Neutrophil (primary cell): ENCODE data around the gene ABR.
"Not testable (repeated sequence)": the region's sequence is repeated elsewhere in the genome, so short reads cannot be mapped to it uniquely, and the experiment has no call there.

ENCODE experiments used
- H3K27ac ChIP-seq: fragments of 200-600 bp; sonication (generic); 2 replicates; pipeline ENCODE4 v1.5.1; 2016; ENCODE audit warnings: mild to moderate bottlenecking, moderate library complexity
- H3K27me3 ChIP-seq: fragments of 200-600 bp; sonication (generic); 2 replicates; pipeline ENCODE4 v1.6.0; 2016; ENCODE audit warnings: mild to moderate bottlenecking
- H3K36me3 ChIP-seq: fragments of 200-600 bp; sonication (generic); 2 replicates; pipeline ENCODE4 v1.5.1; 2017
- H3K4me1 ChIP-seq, 2 experiments: fragments of 200-600 bp in 1 of 2; sonication (generic) in 1 of 2; 1 replicate in 1 of 2; 2 replicates in 1 of 2; pipeline versions ENCODE4 v1.5.1 to v1.6.1; 2013 to 2016; ENCODE audit warnings: low read depth in 1 of 2, low read length in 1 of 2, mild to moderate bottlenecking in 1 of 2, moderate library complexity in 1 of 2; ENCODE audit not compliant: control insufficient read depth in 1 of 2, insufficient read depth in 1 of 2
- H3K4me3 ChIP-seq, 2 experiments: fragments of 200-600 bp in 1 of 2; sonication (generic) in 1 of 2; 1 replicate in 1 of 2; 2 replicates in 1 of 2; pipeline ENCODE4 v1.5.1; 2013 to 2016; ENCODE audit warnings: low read depth in 1 of 2, low read length in 1 of 2, mild to moderate bottlenecking in 1 of 2, moderate library complexity in 1 of 2
- H3K9me3 ChIP-seq: fragments of 200-600 bp; sonication (generic); 2 replicates; pipeline ENCODE4 v1.5.1; 2016
- CTCF ChIP-seq: fragments of 200-600 bp; sonication (generic); IDR thresholded peaks from 2 replicates; pipeline ENCODE4 v1.5.1; 2016; ENCODE audit warnings: antibody characterized with exemption

Gene ABR

DNA sequence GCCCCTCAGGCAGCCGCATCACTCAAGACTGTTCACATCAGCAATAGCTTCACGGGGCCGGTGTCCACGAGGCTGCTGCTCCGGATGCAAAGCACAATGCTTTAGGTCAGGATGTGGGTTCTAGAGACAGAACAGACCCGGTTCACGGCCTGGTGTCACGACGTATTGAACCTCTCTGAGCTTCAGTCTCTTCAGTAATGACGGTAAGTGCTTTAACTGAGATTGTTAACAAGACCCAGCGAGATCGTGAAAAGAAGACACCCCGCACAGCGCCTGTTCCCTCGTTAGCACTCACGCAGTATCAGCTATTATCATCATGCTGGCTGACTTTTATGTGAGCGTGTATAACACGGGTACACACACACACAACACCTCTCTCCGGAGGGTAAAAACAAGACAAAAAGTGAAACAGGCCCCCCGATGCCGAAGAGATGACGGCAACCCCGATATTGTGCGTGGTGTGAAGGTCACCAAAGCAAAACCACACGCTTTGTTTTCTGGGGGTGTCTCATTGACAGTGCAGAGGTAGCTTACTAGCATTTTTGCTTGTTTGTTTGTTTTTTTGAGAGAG, 21.4 kb upstream of the ABR start:
- H3K4me1 ChIP-seq, result peaks cover 36% of the 10 kb centered on the region in 2 experiments
- no peaks in the 10 kb centered on the region for H3K36me3 ChIP-seq
- no peak for TF ChIP-seq CTCF
- no peak overlapping the region for H3K4me3 ChIP-seq
- peaks cover 4% of the 10 kb centered on the region for H3K27me3 ChIP-seq
- H3K27ac ChIP-seq, result no peak overlapping the region
- H3K9me3 ChIP-seq, result no peaks in the 10 kb centered on the region

DNA sequence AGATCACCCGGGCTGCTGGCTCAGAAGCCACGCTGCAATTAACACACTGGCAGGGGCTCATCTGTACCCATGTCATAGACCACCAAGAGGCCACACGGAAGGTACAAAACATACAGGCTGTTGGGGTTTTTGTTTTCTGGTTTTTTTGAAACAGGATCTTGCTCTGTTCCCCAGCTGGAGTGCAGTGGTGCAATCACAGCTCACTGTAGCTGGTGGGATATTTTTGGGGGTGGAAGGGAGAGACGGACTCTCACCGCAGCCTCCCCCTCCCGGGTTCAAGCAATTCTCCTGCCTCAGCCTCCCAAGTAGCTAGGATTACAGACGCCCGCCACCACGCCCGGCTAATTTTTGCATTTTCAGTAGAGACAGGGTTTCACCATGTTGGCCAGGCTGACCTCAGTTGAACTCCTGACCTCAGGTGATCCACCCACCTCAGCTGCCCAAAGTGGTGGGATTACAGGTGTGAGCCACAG, 19.5 kb upstream of the ABR start:
- H3K27ac ChIP-seq, result peak overlapping the region; percentile 27

GRCh38 chr17:1197781-1198490, 18.2 kb upstream of the ABR start:
- Histone ChIP-seq H3K27ac (peak overlapping the region; percentile 72), H3K4me1 (peaks cover 29 to 36% of the 10 kb centered on the region in 2 experiments), H3K4me3 (peak overlapping the region; percentile 6 to 15), H3K27me3 (no peaks in the 10 kb centered on the region), H3K9me3 (no peaks in the 10 kb centered on the region), H3K36me3 (no peaks in the 10 kb centered on the region)
- no peak for TF ChIP-seq CTCF

More for the DNA sequence above, 19.5 kb upstream of the ABR start:
- peaks cover 36% of the 10 kb centered on the region in 2 experiments for H3K4me1 ChIP-seq
- not testable (repeated sequence) for H3K36me3 ChIP-seq, H3K9me3 ChIP-seq, H3K4me3 ChIP-seq, H3K27me3 ChIP-seq

- no peak for TF ChIP-seq CTCF
- H3K27me3 ChIP-seq, result no peaks in the 10 kb centered on the region
- H3K4me1 ChIP-seq, result peaks cover 29 to 36% of the 10 kb centered on the region in 2 experiments
- peak overlapping the region in 1 of 2 experiments; percentile 8 for H3K4me3 ChIP-seq
- no peaks in the 10 kb centered on the region for H3K36me3 ChIP-seq
- H3K9me3 ChIP-seq, result no peaks in the 10 kb centered on the region
- peak overlapping the region; percentile 72 for H3K27ac ChIP-seq
Measured at GRCh38 chr17:1197379-1197778, 17.6 kb upstream of the ABR start.

DNA sequence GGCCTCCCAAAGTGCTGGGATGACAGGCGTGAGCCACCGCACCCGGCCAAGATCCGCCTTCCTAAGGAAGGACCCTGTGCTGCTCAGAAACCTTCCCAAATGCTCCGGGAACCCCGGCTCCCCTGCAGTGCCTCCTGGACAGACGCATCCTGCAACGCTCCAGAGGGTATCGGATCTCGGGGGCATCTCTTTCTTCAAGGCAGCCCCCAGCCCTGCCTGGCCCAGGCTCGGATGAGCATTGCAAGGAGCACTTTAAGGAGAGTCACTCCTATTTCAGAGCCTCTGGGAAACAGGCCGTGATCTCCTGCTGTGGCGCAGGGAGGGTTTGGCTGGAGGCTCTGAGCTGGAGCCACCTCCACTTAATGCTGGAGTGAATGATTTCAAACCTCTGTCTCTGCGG, 17.2 kb upstream of the ABR start:
- no peak overlapping the region for H3K4me3 ChIP-seq
- H3K4me1 ChIP-seq, result peaks cover 29 to 36% of the 10 kb centered on the region in 2 experiments

More for the DNA sequence above, 17.2 kb upstream of the ABR start:
- Histone ChIP-seq H3K36me3 (no peaks in the 10 kb centered on the region), H3K27ac (no peak overlapping the region), H3K9me3 (no peaks in the 10 kb centered on the region), H3K27me3 (no peaks in the 10 kb centered on the region)
- TF ChIP-seq CTCF, result no peak
